ENCODE results near the gene TOLLIP.
"Not testable (repeated sequence)": the region's sequence is repeated elsewhere in the genome, so short reads cannot be mapped to it uniquely, and the experiment has no call there.

TOLLIP gene

DNA sequence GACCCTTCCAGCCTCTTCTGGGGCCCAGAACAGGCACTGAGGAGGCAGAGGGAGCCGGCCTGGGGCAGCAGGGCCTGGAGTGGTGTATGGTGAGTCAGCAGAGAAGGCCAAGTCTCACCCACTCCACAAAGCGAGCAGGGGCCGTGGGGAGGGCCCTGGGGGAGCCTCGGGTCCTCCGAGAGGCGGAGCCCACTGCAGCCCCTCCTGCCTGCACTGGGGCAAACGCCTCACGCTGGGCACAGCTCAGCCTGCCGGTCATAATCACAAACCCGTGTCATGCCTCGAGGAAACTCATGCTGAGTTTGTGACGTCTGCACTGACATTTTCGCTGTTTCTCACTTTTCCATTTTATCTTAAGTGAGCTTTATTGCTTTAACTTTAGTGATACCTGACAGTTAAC is 38.4 kb downstream of the TOLLIP start:
- H3K4me3 ChIP-seq (ENCODE audit: low read depth, low read length) = no peak overlapping the region
- no peak for TF ChIP-seq CTCF (IDR thresholded peaks at IDR 0.05; ENCODE audit: low read depth, low read length)

GRCh38 chr11:1270476-1270875 is 39.0 kb downstream of the TOLLIP start:
- no peak overlapping the region for H3K4me3 ChIP-seq (ENCODE audit: low read depth, low read length)
- no peak for TF ChIP-seq CTCF (IDR thresholded peaks at IDR 0.05; ENCODE audit: low read depth, low read length)

DNA sequence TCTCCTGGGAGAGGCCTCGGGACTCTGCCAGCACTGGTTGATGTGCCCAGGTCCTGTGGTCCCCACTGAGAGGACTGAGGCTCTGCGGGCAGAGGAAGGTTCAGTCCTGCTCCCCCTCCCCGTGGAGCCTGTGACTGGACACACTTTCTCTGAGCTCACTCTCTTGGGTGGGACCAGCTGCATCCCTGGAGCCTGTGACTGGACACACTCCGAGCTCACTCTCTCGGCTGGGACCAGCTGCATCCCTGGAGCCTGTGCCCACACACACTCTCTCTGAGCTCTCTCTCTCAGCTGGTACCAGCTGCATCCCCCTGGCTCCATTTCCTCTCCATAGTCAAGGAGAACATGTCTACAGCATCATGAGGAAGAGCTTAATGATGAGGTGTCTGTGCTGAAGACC is 39.5 kb downstream of the TOLLIP start:
- H3K4me3 ChIP-seq (ENCODE audit: low read depth, low read length) = no peak overlapping the region
- TF ChIP-seq CTCF (IDR thresholded peaks at IDR 0.05; ENCODE audit: low read depth, low read length) = no peak

DNA sequence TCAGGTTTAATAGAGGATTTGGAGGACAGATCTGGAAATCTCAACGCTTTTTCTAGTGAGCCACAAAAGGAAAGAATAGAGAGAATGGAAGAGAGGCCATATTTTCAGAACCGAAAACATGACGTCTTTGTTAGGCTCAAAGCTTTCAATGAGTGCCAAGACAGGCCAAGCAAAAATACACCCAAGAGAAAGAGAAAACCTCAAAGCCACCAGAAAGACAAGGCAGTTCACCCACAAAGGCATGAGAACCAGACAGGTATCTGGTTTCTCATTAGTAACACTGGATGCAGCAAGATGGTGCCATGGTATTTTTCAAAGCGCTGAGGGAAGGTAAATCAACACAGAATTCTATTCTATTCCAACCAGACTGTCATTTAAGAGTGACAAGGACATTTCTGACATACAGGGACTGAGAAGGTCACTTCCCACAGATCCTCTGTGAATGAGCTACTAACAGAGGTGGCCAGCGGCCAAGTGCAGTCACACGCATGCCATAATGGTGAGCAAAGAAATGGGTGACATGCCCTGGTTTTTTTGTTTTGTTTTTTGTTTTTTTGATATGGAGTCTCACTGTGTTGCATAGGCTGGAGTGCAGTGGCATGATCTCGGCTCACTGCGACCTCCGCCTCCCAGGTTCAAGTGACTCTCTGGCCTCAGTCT is 41.9 kb downstream of the TOLLIP start:
- no peak for TF ChIP-seq CTCF (IDR thresholded peaks at IDR 0.05; ENCODE audit: low read depth, low read length)
- no peak overlapping the region for H3K4me3 ChIP-seq (ENCODE audit: low read depth, low read length)

- H3K4me3 ChIP-seq (ENCODE audit: low read depth, low read length) = not testable (repeated sequence)
Measured at GRCh38 chr11:1266976-1267375, 42.5 kb downstream of the TOLLIP start.

- not testable (repeated sequence) for H3K4me3 ChIP-seq (ENCODE audit: low read depth, low read length)
Measured at GRCh38 chr11:1265480-1265879, 44.0 kb downstream of the TOLLIP start.

- not testable (repeated sequence) for H3K4me3 ChIP-seq (ENCODE audit: low read depth, low read length)
- TF ChIP-seq CTCF (IDR thresholded peaks at IDR 0.05; ENCODE audit: low read depth, low read length) = 0 out of 2 replicates have a peak, but pooled peaks have one; percentile 13
Measured at GRCh38 chr11:1264444-1264843, 45.0 kb downstream of the TOLLIP start.

- no peak overlapping the region for H3K4me3 ChIP-seq (ENCODE audit: low read depth, low read length)
- no peak for TF ChIP-seq CTCF (IDR thresholded peaks at IDR 0.05; ENCODE audit: low read depth, low read length)
Measured at GRCh38 chr11:1263010-1263409, 46.4 kb downstream of the TOLLIP start.

All from WI38 (cell line).